ENCODE results near the gene NAXD.
A peak's percentile ranks its signal among the peaks of the same experiment; 100 is the strongest.

NAXD gene

DNA sequence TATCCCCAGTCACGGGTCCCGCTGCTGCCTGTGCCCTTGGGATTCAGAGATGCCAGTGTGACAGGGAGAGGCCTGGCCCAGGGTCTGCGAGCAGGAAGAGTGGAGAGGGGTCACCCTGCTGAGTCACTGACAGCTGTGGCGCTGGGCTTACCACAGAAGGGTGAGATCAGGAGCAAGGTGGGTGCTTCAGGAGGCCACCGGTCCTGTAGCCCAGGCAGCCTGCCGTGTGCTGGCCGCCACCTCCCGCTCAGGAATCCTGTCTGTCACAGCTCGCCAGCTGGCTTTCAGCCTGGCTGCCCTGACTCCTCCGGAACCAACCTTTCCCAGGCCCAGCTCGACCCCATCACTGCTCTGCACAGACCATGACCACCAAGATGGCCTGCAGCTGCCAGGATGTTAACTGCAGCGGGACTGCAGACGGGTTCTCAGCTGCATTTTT, 25.3 kb downstream of the NAXD start:
- Mint-ChIP-seq H3K36me3 (peaks cover 28 to 63% of the 10 kb centered on the region in 2 donors), H3K4me3 (no peak overlapping the region), H3K4me1 (peaks cover 9 to 19% of the 10 kb centered on the region in 2 donors), H3K9me3 (no peaks in the 10 kb centered on the region), H3K27me3 (no peaks in the 10 kb centered on the region), H3K27ac (peak overlapping the region; percentile 94)
- DNase-seq = no peak
- ATAC-seq (replicated peaks) = no peak

DNA sequence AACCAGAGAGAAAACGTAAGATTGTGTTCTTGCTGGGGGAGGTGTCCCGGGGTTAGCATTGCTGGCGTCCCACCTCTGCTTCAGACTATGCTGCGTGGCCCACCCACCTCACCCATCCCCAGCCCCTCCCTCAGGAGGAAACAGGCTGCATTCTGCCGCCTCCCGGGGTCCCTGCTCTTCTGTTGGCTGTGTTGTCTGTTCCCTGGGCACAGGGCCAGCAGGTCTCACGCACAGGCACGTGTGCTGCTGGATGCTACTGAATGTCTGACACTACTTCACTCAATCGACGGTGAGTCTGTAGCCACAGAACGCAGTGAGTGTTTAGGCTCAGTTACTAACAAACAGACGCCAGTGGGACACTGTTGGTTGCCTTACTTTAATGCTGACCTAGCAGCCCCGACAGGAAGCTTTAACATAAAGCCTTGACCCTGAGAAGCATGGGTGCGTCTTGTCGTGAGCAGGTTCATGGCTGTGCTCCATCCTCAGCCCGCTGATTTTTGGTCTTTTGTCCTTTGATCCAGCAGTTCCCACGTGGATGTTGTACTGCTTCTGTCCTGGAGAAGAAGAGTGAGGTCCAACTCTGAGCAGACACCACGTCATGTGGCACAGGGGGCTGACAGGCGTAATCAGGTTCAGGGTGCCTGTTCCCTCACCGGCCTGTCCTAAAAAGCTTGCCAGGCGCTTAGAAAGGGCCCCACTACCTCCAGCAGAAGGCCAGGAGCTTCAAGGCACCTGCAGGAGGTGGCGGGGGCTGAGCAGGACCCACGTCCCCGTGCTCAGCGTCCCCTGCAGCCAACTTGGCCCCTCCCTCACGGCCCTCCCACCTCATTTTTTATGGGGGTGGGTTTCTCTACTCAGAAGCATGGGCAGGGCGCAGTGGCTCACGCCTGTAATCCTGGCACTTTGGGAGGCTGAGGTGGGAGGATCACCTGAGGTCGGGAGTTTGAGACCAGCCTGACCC, 26.0 kb downstream of the NAXD start:
- peaks cover 9 to 27% of the 10 kb centered on the region in 2 donors for H3K4me1 Mint-ChIP-seq
- DNase-seq (no peak), ATAC-seq (replicated peaks) (no peak)
- no peaks in the 10 kb centered on the region for H3K9me3 Mint-ChIP-seq
- peaks cover 33 to 66% of the 10 kb centered on the region in 2 donors for H3K36me3 Mint-ChIP-seq
- H3K27me3 Mint-ChIP-seq = no peaks in the 10 kb centered on the region
- H3K4me3 Mint-ChIP-seq = no peak overlapping the region
- H3K27ac Mint-ChIP-seq = peak overlapping the region; percentile 69

DNA sequence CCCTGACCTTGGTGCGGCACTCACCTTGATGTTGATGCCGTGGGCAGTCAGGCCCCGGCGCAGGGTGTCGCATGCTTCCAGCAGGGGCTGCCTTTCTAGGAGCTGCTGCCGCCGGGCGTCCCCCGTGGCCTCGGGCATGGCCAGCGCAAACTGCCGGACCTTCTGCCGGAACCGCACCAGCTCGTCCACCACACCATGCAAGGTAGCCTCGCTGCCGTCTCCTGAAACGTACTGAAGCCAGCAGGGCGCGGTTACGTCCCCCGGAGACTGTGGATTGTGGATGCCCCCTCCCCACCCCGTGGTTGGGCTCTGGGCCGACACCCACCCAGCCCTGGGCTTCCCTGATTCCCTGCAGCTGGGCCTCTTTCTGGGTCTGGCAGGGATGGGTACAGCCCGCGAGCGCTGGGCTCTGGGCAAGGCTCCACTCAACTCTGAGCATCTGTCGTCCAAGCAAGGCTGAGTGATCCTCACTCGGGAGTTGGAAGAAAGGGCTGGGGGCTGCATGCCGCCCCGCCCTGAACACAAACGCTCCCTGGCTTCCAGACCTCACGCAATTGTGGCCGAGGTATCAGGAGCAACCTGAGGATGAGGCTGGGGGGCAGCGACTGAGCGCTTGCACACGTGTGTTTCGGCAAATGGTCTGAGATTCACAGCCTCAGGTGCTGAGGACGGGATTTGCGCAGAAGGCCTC, 27.1 kb downstream of the NAXD start:
- peaks cover 9 to 35% of the 10 kb centered on the region in 2 donors for H3K4me1 Mint-ChIP-seq
- ATAC-seq (replicated peaks) (no peak), DNase-seq (no peak)
- H3K27me3 Mint-ChIP-seq = no peaks in the 10 kb centered on the region
- H3K27ac Mint-ChIP-seq = no peak overlapping the region
- H3K9me3 Mint-ChIP-seq = no peaks in the 10 kb centered on the region
- H3K36me3 Mint-ChIP-seq = peaks cover 41 to 64% of the 10 kb centered on the region in 2 donors
- H3K4me3 Mint-ChIP-seq = no peak overlapping the region

DNA sequence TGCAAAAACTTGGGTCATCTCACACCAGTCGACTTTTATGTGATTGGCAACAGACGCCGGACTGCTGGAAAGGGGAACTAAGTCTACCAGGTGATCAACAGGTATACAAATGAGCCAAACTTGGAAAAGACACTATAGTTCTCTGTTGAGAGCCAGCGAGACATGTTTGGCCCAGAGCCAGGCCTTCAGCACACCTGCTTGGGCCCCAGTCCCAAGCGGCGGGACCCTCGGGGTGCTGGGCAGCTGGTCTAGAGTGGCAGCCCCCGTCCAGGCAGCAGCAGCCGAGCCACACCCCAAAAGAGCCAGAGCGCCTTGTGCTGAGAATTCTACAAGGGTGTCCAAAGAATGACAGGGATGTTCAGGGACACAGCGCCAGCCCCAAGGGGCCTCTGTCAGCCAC, 28.0 kb downstream of the NAXD start:
- H3K9me3 Mint-ChIP-seq = no peaks in the 10 kb centered on the region

DNA sequence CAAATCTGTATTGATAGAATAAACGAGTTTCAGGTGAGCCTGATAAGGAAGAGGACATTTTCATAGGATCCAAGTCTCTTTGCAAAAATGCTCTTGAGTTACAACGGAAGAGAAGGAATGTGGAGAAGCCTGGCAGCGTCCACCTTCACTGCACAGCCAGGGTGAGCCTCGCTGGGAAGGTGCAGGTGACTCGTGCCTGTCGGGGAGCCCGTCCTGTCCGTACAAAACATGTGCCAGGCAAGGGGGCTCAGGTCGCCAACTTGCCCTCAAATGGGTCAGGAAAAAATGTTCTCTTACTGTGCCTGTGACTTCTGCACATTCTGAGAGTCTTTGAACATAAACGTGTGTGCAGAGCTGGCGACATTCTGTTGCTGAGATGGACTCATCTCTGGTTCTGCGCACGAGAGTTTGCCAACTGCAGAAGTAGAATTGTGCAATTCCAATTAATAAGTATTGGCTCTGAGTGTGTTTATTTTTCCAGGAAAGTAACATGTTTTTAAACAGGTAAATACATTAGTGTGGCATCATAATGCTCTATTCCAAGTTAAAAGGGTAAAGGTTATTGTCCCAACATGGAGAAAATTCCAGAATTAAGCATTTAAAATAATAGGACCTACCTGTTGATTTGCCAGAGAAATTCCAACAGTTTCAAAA, 28.6 kb downstream of the NAXD start:
- ATAC-seq (replicated peaks) = no peak
- no peak overlapping the region for H3K4me3 Mint-ChIP-seq
- DNase-seq = no peak
- H3K9me3 Mint-ChIP-seq = no peaks in the 10 kb centered on the region
- H3K27me3 Mint-ChIP-seq = no peaks in the 10 kb centered on the region
- peaks cover 13 to 36% of the 10 kb centered on the region in 2 donors for H3K4me1 Mint-ChIP-seq
- peaks cover 34 to 65% of the 10 kb centered on the region in 2 donors for H3K36me3 Mint-ChIP-seq
- H3K27ac Mint-ChIP-seq = peak overlapping the region; percentile 59

More for the DNA sequence above, 28.0 kb downstream of the NAXD start:
- DNase-seq (no peak), ATAC-seq (replicated peaks) (no peak)
- Mint-ChIP-seq H3K4me3 (no peak overlapping the region), H3K27ac (peak overlapping the region; percentile 59), H3K27me3 (no peaks in the 10 kb centered on the region), H3K4me1 (peaks cover 11 to 35% of the 10 kb centered on the region in 2 donors), H3K36me3 (peaks cover 35 to 65% of the 10 kb centered on the region in 2 donors)

DNA sequence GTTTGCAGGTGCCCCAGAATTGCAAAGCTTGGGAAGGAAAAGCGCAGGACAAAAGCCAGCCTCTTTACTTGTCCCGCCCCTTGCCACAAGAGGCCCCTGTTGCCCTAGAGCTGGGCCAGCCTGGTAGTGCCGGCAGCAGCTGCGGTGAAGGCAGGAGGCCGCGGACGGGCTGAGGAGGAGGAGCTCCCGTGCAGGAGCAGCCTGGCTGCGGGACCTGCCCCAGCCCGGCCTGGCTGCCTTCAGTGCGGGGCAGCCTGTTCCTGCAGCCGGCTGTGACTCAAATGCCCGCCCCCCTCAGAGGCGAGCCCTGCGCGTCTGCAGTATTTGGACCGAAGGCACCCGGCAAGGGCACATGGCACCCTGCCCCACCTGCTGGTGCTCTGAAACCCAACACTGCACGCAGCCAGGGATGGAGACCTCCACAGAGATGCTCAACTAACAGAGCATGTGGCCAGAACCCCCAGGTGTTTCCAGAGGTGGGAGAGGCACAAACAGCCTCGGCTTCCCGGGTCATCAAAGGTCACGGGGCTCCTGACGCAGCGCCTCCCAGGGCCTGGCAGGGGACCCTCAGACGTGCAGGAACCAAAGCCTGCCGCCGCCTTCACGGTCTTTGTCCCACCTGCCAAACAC, 29.7 kb downstream of the NAXD start:
- Mint-ChIP-seq H3K27ac (no peak overlapping the region), H3K4me1 (peaks cover 15 to 43% of the 10 kb centered on the region in 2 donors), H3K27me3 (no peaks in the 10 kb centered on the region), H3K9me3 (no peaks in the 10 kb centered on the region), H3K36me3 (peaks cover 37 to 61% of the 10 kb centered on the region in 2 donors), H3K4me3 (no peak overlapping the region)
- DNase-seq (peak; percentile 48), ATAC-seq (replicated peaks) (peak; percentile 91 to 95)

DNA sequence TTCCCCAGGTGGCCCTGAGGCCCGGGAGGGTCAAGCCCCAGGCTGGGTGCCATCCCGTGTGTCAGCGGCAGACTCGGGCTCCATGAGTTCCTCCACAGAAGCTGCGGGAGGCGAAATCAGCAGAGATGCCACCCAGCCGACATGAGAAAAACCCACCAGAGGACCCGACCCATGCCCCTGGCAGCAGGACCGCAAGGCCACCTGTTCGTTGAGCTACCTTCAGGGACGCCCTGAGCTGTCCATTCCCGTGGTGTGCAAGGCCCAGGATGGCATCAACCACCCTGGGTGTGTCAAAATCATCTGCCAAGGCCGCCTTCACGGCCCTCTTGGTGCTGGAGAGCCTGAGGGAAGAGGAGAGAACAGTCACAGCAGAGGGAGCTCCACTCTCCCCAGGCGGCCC, 30.4 kb downstream of the NAXD start:
- ATAC-seq (replicated peaks) (no peak), DNase-seq (no peak)
- peak overlapping the region; percentile 2 for H3K27ac Mint-ChIP-seq
- H3K4me3 Mint-ChIP-seq = no peak overlapping the region
- peaks cover 10 to 41% of the 10 kb centered on the region in 2 donors for H3K4me1 Mint-ChIP-seq
- peaks cover 40 to 61% of the 10 kb centered on the region in 2 donors for H3K36me3 Mint-ChIP-seq
- H3K27me3 Mint-ChIP-seq = no peaks in the 10 kb centered on the region
- H3K9me3 Mint-ChIP-seq = no peaks in the 10 kb centered on the region

DNA sequence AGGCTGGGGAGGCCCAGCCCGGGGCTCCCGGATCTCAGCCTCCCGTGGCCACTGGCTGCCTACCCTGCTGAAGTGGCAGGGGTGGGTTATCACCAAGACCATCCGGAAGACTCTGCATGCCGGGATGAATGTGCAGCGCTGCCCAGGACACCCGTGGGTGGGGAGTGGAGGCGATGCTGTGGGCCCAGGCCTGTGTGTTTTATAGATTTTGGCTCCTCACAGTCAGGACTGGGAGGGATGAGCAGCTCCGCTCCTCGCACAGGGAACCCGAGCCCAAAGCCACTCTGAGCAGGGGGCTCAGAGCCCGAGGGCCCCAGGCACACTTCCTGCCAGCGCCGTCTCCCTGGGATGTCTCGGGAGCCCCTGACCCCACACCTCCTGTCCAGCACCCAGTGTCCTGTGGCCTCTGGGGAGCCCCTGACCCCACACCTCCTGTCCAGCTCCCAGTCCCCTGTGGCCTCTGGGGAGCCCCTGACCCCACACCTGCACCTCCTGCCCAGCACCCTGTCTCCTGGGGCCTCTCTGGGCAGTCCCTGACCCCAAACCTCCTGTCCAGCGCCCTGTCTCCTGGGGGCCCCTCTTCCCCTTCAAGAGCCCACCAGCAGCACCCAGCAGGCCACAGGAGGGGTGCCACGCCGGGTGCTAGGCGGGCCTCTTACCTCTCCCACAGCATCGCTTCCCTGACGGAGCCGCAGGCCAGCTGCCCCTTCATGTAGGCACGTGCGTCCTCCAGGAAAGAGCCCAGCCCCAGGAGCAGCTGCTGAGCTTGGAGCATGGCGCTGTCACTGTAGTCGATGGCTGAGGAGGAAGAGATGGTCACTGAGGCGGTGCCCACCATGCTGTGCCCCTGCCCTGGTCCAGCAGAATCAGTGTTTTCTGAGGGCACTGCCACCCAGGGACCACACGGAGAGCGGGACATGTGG, 31.4 kb downstream of the NAXD start:
- ATAC-seq (replicated peaks) = no peak
- H3K27ac Mint-ChIP-seq = peak overlapping the region; percentile 42
- no peaks in the 10 kb centered on the region for H3K9me3 Mint-ChIP-seq
- peak overlapping the region in 1 of 2 donors; percentile 22 for H3K4me3 Mint-ChIP-seq
- peaks cover 17 to 50% of the 10 kb centered on the region in 2 donors for H3K4me1 Mint-ChIP-seq
- peaks cover 40 to 61% of the 10 kb centered on the region in 2 donors for H3K36me3 Mint-ChIP-seq
- H3K27me3 Mint-ChIP-seq = no peaks in the 10 kb centered on the region
- no peak for DNase-seq

DNA sequence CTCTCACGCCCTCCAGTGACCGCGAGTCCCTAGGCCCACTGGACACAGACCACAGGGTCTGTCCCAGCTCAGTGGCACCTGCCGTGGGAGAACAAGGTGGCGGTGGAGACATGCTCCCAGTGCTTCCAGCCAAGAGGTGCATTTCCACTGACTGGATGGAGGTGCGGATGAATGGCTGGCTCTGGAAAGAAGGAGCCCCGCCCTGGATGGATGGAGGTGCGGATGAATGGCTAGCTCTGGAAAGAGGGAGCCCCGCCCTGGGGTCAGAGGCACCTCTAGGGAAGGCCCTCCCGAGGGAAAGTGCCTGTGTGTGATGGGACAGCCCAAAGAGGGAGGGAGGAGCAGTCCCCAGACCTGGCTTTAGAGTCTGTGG, 32.0 kb downstream of the NAXD start:
- DNase-seq (no peak), ATAC-seq (replicated peaks) (no peak)
- Mint-ChIP-seq H3K27ac (no peak overlapping the region), H3K36me3 (peaks cover 40 to 64% of the 10 kb centered on the region in 2 donors), H3K27me3 (no peaks in the 10 kb centered on the region), H3K9me3 (no peaks in the 10 kb centered on the region), H3K4me3 (no peak overlapping the region), H3K4me1 (peaks cover 22 to 57% of the 10 kb centered on the region in 2 donors)

DNA sequence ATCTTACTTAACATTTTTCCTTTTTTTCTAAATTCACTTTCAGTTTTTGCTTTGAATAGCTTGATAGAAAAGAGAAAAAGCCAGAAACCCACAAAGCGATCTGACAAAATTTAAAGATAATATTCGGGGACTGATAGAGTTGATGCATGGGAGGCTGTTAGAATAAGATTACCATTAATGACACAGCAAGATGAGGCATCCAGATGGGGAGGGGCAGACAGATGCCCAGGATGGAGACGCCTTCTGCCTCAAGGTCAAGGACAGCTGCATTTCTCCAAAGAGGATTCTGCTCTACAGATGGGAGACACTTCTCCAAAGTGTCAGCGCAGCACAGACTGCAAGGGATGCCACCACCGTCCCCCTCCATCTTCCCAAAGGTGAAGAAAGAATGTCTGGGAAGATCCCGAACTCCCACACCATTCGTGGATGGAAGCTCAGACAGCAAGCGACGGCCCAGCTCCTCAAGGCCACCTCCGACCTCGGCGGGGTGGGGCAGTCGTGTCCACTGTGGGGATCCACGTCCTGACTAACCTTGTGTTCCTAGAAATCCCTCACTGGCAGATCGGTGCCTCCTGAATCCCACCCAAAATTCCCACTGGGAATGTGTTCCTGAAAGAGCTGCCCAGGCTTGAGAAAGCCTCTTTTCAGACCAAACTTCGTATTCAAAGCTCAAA, 32.9 kb downstream of the NAXD start:
- Mint-ChIP-seq H3K4me3 (no peak overlapping the region), H3K36me3 (peaks cover 39 to 59% of the 10 kb centered on the region in 2 donors), H3K9me3 (no peaks in the 10 kb centered on the region), H3K27ac (no peak overlapping the region), H3K4me1 (peaks cover 30 to 66% of the 10 kb centered on the region in 2 donors), H3K27me3 (no peaks in the 10 kb centered on the region)
- ATAC-seq (replicated peaks) (no peak), DNase-seq (no peak)

DNA sequence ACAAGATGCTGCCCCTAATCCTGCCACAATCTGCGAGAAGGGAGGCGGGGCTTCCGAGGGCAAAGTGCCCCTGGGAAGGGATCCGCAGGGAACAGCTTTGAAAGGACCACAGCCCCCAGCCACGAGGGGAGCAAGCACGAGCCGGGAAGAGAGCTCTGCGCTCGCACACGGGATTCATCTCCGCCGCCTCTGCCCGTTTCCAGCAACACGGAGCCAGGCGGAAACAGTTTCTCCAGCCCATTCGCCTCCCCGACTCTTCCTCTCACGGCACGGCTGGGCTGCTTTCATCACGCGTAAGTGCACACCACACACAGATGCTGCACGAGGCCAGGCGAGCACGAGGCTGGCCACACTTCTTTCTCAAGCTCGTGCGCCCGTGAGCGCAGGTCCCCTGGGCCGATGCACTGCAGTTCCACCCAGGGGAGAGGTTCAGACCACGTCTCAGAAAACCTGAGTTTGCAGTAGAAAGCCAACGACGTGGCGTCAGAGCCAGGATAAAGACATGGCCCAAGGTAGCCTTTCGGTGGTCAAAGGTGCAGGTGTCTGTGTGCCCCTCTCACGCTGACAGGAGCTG, 33.6 kb downstream of the NAXD start:
- Mint-ChIP-seq H3K27me3 (no peaks in the 10 kb centered on the region), H3K36me3 (peaks cover 42 to 59% of the 10 kb centered on the region in 2 donors), H3K4me3 (no peak overlapping the region), H3K9me3 (no peaks in the 10 kb centered on the region), H3K4me1 (peaks cover 35 to 73% of the 10 kb centered on the region in 2 donors), H3K27ac (peak overlapping the region; percentile 70)
- no peak for ATAC-seq (replicated peaks)
- no peak for DNase-seq

DNA sequence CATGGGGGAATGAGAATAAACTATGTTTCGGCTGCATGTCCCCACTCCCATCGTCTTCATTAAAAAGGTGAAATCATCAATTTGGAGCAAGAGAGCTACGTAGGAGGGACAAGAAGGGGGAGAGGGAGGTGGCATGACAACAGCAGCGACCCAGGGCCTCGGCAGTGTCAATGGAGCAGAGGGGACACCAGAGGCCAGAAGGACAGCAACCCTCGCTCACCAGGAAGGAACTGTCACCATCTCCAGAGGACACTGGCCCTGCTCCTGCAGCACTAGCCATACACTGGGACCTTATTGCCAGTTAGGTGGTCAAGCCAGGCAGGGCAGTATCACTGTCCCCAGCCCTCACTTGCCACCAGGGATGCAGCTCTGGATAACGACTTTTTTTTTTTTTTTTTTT, 34.2 kb downstream of the NAXD start:
- Mint-ChIP-seq H3K4me1 (peaks cover 34 to 73% of the 10 kb centered on the region in 2 donors), H3K27ac (peak overlapping the region; percentile 70), H3K27me3 (no peaks in the 10 kb centered on the region), H3K4me3 (no peak overlapping the region), H3K9me3 (no peaks in the 10 kb centered on the region), H3K36me3 (peaks cover 44 to 62% of the 10 kb centered on the region in 2 donors)
- DNase-seq (no peak), ATAC-seq (replicated peaks) (no peak)

Measured in stimulated activated naive B cell treated with anti-CD40 and anti-IgM and Interleukin-4, amounts not matched to agents 10 μg/mL and 1 μg/mL and 100 μg/mL, for 72 hours (primary cell).